CD4-positive, alpha-beta T cell treated with Interleukin-2 at 100 ng/mL for 4 hours (primary cell): Measurements from ENCODE around the gene CHTF8.
A peak's percentile ranks its signal among the peaks of the same experiment; 100 is the strongest.

Experiments used
- DNase-seq: peaks from one replicate; pipeline ENCODE4 v3.0.0-alpha.2; 2020; ENCODE audit warnings: low spot score

CHTF8 gene

DNA sequence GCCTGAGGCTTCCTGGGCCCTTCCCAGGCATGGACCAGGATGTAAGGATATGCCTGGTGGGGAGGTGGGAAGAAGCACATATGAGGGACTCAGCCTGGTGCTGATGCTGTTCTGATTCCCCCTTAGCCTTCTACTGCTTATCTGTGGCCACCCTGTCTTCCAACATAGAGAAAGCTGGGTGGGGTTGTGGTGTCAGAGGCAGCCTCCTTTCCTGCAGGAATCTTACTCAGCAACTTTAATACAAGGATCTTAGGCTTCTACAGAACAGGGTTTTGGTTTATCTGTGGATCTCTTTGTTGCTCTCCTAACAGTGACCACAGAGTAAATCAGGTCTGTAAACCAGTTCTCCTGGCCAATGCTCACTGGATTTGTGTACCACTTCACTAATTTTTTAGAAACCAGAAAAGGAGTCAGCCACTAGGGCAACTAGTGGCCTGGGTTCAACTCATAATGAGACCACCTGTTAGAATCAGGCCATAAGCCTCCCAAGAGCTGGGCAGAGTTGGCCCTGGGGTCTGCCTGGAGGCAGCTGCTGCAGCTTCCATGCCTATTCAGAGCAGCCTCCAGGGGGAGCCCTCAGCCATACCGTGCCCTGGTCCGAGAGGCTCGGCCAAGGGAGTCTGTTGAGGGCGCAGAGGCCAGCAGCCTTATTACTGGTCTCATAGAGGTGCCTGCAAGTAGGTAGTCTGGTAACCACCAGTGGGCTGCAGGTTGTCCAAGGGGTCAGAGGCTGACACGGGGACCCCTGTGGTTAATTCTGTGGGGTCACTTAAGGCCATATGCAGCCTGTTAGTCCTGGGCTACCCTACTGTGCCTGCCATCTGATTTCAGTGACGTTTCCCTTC is 19.9 kb downstream of the CHTF8 start:
- DNase-seq: peak; percentile 34

DNA sequence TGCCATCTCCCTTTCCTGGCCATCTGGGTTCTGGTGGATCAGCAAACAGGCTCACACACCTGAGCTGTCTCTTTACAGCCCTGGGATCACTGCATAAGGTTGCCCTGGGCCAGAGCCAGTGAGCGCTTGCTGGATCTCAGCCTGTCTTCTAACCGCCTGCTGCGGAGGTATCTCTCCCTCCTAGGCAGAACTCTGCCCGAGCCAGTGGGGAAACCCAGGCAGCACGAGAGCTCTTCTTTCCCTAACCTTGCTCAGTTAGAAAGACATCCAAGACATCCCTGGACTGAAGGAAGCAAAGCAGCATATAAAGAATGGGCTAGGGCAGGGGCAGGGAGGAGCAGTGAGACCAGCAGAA is 20.5 kb downstream of the CHTF8 start:
- DNase-seq: no peak

DNA sequence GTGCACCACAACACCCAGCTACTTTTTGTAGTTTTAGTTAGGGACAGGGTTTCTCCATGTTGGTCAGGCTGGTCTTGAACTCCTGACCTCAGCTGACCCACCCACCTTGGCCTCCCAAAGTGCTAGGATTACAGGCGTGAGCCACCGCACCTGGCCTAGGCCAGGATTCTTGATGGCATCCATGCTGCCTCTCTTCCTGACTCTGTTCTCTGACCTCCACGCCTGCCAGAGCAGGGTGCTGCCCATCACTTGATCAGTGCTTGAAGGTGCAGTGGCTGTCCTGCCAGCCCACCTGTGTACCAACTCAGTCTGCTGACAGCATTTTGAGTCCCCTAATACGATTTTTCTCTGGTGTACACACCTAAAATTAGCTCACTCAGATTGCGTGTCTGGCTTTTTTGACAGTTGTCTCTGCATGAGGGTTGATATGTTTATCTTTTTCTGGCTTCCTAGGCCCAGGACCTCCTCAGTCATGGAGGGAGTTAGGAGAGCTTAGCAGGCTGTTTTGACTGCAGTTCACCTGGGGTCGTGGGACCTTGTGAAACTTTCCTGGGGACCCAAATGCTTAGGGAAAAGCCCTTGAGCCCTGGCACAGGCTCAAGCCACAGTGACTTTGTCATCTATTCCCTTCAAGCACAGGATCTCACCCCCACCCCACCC is 21.0 kb downstream of the CHTF8 start:
- no peak for DNase-seq

DNA sequence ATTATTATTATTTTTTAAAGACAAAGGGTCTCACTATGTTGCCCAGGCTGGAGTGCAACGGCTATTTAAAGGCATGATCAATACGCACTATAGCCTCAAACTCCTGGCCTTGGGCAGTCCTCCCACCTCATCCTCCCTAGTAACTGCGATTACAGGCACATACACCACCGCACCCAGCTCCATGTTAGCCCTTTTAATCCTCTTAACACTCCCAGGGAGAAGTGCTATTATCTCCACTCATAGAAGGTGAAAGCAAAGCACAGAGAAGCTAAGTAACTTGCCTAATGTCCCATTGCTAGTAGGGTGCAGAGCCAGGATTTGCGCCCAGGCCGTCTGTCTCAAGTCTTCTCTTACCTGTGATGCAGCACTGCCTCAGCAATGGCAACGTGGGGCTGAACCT is 22.0 kb downstream of the CHTF8 start:
- DNase-seq: no peak

DNA sequence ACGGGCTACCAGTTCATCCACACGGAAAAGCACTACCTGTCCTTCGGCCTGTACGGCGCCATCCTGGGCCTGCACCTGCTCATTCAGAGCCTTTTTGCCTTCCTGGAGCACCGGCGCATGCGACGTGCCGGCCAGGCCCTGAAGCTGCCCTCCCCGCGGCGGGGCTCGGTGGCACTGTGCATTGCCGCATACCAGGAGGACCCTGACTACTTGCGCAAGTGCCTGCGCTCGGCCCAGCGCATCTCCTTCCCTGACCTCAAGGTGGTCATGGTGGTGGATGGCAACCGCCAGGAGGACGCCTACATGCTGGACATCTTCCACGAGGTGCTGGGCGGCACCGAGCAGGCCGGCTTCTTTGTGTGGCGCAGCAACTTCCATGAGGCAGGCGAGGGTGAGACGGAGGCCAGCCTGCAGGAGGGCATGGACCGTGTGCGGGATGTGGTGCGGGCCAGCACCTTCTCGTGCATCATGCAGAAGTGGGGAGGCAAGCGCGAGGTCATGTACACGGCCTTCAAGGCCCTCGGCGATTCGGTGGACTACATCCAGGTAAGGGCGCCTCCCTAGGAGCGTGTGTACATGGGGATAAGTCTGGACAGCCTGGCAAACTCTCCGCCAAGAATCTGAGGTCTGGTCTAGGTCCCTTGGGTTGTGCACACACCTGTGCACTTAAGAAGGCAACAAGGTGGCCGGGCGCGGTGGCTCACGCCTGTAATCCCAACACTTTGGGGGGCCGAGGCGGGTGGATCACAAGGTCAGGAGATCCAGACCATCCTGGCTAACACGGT is 22.7 kb downstream of the CHTF8 start:
- no peak for DNase-seq

DNA sequence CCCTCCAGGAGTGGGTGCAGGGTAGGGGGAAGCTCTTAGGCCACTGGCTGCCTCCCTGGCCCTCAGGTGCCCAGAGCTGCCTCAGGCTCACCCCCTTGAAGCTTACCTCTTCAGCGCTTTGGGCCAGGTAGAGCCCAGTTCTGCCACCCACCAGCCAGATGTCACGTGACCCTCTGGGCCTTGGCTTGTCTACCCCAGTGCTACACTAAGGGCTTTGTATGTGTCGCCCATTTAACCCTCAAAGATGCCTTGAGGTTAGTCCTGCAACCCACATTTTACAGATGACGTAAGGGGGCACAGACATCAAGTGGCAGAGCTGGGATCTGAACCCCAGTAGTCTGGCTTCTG is 23.5 kb downstream of the CHTF8 start:
- no peak for DNase-seq

DNA sequence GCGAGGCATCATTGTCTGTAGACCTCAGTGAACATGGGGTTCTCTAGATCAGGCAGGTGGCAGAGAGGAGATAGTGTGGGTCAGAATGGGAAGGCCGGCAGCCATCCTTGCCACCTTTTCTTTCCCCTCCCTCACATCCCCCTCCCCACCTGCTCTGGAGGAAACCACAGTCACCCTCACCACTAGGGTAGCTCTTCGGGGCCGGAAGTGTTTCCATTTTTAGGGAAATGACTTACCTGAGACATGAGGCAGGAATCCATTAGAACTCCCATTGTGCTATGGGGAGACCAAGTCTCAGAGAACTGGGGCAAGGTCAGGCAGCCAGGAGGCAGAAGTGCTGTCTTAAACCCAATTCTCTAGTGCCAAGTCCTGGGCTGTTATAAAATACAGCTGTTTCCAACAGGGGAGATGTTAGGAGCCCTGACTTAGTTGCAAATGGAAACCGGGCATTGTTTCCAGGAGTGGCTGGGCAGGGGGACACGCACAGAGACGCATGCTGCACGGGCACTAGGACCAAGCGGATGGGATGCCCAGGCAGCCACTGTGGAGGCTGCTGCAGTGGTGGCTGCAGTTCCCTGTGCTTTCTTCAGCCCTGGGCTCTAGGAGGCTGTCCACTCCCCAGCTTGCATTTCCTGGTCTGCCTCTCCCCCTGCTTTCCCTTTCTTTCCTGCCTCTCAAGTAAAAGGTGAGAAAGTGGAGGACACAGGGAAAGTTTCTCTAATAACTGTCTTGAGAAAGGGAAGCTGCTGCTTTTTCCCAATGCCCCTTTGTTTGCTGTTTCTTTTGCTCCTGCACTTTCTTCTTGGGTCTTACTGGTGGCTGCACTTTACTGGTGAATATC is 24.1 kb downstream of the CHTF8 start:
- no peak for DNase-seq

DNA sequence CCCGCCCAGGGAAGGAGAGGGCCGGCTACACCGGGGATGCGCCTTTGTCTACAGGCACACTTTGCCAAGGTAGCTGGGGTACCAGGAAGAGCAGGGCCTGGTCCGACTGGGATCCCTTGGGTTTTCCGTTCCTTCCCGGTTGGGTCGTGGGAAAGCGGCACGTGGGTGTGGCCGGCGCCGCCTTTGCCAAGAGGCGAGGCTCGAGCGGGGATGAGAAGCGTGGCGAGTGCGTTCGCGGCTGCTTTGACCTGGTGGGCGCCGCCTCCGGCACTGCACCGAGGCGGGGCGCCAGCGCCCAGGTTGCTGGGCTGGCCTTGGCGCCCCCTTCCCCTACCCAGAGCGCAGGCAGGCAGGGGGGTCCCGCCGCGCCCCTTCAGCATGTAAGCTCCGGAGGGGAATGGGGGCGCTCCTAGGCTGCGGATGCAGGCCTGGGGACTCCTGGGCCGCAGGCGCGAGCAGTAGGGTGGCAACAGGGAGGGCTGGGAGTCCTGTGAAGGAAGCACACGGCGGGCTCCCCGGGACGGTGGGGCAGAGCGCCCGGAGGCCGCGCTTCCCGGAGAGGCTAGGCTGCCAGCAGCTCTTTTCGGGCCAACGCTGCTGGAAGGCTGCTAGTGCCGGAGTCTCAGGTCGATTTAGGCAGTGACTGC is 24.9 kb downstream of the CHTF8 start:
- DNase-seq: no peak

DNA sequence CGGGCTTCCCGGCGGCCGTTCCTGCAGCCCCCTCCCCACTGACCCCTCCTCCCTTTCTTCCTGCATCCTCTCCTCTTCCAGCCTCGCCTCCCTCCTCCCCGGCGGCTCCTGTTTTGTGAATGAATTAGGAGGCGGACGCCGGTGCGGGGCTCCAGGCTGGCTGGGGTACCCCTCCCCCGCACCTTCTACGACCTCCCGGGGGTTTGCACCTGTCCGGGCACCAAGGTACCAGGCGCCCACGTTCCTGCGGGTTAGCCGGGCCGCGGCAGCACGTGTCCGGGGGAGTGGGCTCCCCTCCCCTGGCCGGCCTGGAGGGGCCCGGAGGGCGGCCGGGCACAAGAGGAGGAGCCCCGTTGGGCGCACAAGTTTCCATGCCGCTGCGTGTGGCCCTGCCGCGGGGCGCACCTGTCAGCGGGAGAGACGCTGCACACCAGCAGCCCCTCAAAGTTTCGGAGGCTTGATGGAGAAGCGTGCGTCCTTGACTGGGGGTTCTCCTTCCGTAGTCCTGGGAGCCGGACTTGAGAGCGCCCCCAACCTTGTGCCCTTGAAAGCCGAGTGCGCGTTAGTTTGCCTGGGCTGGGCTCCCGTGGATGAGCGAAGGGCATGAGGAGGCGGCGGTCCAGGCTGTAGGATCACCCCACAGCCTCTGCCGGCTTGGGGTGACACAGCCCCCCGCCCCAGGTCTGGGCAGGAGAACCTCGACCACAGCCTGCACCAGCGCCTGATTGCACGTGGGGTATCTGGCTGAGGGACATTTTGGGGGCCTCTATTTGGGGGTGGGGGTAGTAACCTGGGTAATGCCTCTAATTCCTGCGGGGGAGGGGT is 25.7 kb downstream of the CHTF8 start:
- DNase-seq: no peak

DNA sequence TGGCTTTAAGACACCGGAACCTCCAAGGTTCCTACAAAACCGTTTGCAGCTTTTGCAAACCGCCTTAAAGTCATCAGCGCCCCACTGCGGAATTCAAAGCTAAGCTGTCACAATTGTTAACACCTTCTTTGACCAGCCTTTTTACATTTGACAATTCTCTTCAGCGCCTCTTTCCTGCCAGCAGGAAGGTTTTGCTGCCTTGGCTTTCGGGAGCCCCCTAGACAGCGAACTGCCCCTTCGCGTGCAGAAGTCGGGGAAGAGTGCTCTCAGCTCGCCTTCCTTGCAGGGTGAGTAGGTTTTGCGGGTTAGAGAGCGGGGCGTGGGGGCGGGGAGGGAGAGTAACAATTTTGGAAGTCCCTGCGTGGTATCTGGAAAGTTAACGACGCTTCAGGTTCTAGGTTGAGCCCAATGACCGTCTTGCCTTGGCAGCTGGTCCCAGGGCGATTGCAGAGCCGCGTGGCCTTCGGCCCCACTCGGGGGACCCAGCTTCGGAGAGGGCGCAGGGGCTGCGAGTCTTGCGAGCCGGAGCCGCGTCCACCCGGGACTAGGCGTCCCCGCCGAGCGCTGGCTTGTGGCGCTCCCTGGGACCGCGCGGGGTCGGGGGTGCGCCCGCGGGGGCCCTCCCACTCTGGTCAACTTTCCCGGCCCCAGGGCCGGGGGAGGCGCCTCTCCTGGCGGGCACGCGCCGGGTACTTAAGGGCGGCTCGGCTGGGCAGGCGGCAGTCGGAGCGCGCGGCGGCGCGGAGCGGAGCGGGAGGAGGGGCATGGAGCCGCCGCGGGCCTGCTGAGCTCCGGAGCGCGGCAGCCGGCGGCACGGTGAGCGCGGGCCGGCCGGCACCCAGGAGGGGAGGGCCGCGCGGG is 26.7 kb downstream of the CHTF8 start, which contains the start of gene HAS3:
HAS3 (plus strand) TSS at position 153 of the 861 bp plus-strand sequence. CDS start 3,743 bp downstream, outside the sequence.
- DNase-seq: no peak

DNA sequence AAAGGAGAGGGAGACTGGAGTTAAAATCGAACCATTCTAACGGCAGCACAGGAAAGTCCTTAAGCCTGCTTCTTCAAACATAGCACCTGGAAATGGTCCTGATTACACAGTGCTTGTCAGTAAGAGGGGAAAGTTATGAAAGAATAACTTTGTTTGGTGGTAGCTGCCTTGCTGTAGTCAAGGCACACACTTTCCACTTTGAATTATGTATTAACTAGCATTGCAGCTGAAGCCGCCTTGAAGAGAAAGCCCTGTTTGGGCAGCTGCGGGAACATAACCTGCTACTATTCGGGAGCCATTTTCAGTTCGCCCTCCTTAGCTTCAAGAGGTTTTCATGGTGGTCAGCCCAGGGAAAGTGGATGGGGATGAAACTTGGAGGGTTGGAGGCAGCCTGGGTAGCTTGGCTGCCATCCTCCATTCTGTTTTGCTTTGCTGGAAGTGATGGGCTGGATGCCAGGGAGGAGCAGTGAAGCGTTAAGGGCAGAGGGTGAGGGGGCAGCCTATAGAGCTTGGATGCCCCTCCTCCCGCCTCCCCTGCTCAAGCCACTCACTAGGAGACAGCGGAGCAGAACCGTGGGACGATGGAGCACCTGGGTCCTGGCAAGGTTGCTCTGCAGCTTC is 32.2 kb downstream of the CHTF8 start:
- no peak for DNase-seq

DNA sequence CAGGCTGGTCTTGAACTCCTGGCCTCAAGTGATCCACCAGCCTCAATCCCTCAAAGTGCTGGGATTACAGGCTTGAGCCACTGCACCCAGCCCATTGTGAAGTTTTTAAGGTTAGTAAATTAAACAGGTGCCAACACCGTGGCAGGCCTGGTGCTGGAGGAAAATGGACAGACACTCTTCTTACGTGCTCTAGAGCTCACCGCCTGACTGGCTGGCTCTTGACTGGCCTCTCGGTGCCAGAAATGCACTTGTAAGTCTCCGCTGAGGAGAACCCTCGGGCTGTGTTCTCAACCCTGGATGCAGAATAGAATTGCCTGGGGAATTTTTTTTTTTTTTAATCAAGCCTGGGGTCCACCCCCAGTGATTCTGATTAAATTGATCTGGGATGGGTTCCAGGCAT is 37.2 kb downstream of the CHTF8 start:
- no peak for DNase-seq

DNA sequence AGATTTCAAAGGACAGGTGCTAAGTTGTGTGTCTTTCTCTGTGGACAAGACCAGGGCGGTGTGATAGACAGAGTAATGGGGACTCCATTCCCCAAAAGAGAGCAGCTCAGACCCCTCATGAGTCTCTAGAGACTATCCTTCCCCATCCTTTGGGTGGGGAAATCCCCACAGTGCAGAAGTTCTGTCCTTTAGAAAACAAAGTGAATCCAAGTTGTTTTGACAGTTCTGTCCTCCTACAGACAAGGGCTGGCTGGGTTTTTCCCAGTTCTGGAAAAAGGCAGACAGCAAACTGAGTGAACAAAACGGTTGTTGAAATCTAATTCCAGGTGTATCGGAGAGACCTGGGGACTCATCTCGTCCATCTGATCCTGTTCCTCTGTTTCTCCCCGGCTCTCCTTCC is 37.9 kb downstream of the CHTF8 start:
- no peak for DNase-seq

DNA sequence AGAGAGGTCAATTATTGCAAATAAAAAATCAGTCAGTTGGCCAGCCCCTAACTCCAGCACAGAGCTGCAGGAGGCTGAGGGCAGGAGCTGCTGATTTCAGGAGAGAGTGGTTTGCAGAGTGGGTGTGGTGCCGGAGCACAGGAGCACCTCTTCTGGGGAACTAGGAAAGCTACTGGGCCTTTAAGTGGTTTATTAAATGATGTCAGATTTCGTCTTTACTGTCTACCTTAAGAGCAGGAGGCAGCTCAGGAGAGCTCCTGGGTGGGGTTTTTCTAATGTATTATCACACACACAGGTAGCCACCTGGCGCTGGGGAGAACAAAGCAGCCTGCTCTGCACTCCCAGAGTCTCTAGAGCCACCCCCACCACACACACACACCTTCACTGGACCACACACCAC is 38.4 kb downstream of the CHTF8 start:
- no peak for DNase-seq

DNA sequence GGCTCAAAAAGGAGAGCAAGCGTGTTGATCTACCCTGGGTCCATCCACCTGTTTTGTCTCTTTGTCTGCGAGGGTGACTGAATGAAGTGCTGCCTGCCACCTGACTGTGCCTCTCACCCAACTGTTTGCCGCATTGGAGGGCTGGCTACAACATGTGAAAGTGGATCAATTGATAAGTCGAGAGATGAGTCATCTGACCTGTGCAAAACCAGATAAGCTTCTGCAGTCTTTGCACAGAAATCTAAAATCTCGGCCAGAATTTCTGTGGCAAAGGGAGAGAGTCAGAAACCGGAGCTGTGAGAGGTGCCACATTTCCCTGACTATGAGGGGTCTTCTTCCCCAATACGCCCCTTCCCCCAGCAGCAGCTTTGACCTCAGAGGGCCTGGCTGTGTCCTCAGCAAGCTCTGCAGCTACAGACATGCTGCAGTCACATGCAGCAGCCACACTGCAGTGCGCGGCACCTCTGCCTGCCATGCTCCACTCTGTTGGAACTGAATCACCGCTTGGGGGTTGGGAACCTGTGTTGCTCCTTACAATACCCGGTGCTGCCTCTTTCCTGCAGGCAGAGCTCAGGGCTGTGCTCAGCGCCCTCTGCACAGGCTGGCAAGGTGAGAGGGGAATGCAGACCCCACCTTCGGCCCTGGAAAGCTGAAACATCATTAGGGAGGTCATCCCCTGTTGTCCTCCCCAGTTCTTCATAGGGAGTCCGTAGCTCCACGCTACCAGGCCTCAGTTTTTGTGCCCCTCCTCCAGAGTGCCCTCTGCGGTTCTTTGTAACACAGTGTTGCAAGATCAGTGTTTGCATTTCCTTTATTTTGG is 43.1 kb downstream of the CHTF8 start:
- peak; percentile 35 for DNase-seq

DNA sequence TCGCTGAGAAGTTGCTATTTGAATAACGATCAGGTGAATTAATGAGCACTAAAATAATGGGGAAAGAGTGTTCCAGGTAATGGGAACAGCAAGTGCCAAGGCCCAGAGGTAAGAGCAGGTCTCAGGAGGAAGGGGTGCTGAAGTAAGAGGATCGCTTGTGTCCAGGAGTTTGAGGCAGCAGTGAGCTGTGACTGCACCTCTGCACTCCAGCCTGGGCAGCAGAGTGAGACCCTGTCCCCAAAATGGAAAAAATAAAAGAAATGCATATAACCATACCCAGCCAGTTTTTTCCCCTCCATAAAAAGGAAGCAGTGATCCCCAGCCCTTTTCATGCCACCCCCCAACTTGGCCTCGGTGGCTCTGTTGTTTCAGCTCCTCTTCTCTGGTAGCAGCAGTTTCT is 43.7 kb downstream of the CHTF8 start:
- no peak for DNase-seq

DNA sequence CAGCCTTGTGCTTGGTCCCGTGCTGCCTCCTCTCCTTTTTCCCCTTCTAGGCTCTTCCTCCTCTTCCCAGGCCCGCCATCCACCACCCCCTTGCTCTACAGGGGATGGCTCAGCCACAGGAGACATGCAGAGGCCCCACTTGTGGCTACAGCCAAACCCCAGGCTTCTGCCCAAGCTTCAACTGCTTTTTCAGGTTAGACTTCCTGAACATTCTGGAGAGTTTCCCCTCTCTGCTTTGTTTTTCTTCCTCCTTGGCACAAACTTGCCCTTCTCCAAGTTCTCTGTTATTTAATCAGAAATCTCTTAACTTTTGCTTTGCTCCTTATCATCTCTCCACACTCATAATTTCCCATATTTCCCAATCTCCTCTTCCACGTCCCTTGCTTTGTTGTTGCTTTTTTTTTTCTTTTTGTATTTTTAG is 45.2 kb downstream of the CHTF8 start:
- DNase-seq: no peak

DNA sequence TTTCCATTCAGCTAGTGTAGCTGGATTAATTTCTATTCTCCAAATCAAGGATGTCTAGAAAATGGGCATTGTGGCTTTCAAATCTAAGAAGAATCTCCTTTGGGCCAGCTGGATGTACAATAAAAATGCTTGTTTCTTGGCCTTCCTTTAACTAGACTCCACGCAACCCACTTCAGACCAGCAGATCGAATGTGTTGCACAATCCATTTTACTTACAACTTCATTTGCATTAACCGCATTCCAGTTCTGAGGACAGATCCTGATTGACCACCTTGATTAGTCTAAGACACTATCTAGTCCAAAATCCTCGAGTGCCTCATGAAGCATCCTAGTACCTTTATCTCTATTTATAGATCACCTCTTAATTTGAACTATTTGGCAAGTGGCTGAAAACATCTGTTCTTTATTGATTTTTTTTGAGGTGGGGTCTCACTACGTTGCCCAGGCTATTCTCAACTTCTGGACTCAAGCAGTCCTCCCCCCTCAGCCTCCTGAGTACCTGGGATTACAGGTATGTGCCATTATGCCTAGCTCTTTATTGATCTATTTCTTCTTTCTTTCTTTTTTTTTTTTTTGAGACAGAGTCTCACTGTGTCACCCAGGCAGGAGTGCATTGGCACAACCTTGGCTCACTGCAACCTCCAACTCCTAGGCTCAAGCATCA is 47.2 kb downstream of the CHTF8 start:
- no peak for DNase-seq
